ENCODE results near the gene PLCB4. TPM values are rescaled to one million over a fixed set of nuclear protein-coding genes. Genes with fewer than 3 reads are reported as not detected.

PLCB4 gene
- total RNA-seq, 1 experiment from 2014 or later: not detected

GRCh38 chr20:9110916-9111432 lies 42.1 kb downstream of the PLCB4 start:
- Histone ChIP-seq H3K9me3 (ENCODE audit: low read length) (no peaks in the 10 kb centered on the region; the same call in 1 of the 2 replicates), H3K4me1 (ENCODE audit: low read length) (no peaks in the 10 kb centered on the region), H3K9me2 (replicated peaks; ENCODE audit: insufficient read depth, low read length) (no peaks in the 10 kb centered on the region; the same call in 1 of the 2 replicates), H3K27ac (ENCODE audit: low read length) (no peak overlapping the region), H4K20me1 (ENCODE audit: insufficient read depth, low read depth, low read length) (no peaks in the 10 kb centered on the region), H3K36me3 (ENCODE audit: insufficient read depth, low read length) (no peaks in the 10 kb centered on the region), H3K4me2 (ENCODE audit: low read depth, low read length, poor library complexity, severe bottlenecking) (no peak overlapping the region), H3K27me3 (ENCODE audit: low read length) (no peaks in the 10 kb centered on the region), H3K79me2 (ENCODE audit: low read length) (no peaks in the 10 kb centered on the region), H3K4me3 (ENCODE audit: low read length) (no peak overlapping the region), H3K9ac (ENCODE audit: low read length) (no peak overlapping the region), H2AFZ (ENCODE audit: low read length) (no peak overlapping the region)
- no peak for DNase-seq

- Histone ChIP-seq H3K36me3 (ENCODE audit: insufficient read depth, low read length) (no peaks in the 10 kb centered on the region), H3K27me3 (ENCODE audit: low read length) (no peaks in the 10 kb centered on the region), H3K4me2 (ENCODE audit: low read depth, low read length, poor library complexity, severe bottlenecking) (no peak overlapping the region), H3K79me2 (ENCODE audit: low read length) (no peaks in the 10 kb centered on the region), H3K9me3 (ENCODE audit: low read length) (peaks cover 3% of the 10 kb centered on the region; the same call in 1 of the 2 replicates), H3K9me2 (replicated peaks; ENCODE audit: insufficient read depth, low read length) (no peaks in the 10 kb centered on the region; the same call in 1 of the 2 replicates), H3K9ac (ENCODE audit: low read length) (no peak overlapping the region), H3K27ac (ENCODE audit: low read length) (no peak overlapping the region), H2AFZ (ENCODE audit: low read length) (no peak overlapping the region), H4K20me1 (ENCODE audit: insufficient read depth, low read depth, low read length) (no peaks in the 10 kb centered on the region), H3K4me1 (ENCODE audit: low read length) (no peaks in the 10 kb centered on the region), H3K4me3 (ENCODE audit: low read length) (no peak overlapping the region)
- no peak for DNase-seq
Observed at GRCh38 chr20:9112541-9113515, 43.9 kb downstream of the PLCB4 start.

- Histone ChIP-seq H3K9ac (ENCODE audit: low read length) (no peak overlapping the region), H3K36me3 (ENCODE audit: insufficient read depth, low read length) (no peaks in the 10 kb centered on the region), H2AFZ (ENCODE audit: low read length) (no peak overlapping the region), H3K9me2 (replicated peaks; ENCODE audit: insufficient read depth, low read length) (no peaks in the 10 kb centered on the region; the same call in 1 of the 2 replicates), H4K20me1 (ENCODE audit: insufficient read depth, low read depth, low read length) (no peaks in the 10 kb centered on the region), H3K79me2 (ENCODE audit: low read length) (no peaks in the 10 kb centered on the region), H3K9me3 (ENCODE audit: low read length) (peaks cover 3% of the 10 kb centered on the region; the same call in 1 of the 2 replicates), H3K4me1 (ENCODE audit: low read length) (no peaks in the 10 kb centered on the region), H3K4me3 (ENCODE audit: low read length) (no peak overlapping the region), H3K4me2 (ENCODE audit: low read depth, low read length, poor library complexity, severe bottlenecking) (no peak overlapping the region), H3K27ac (ENCODE audit: low read length) (no peak overlapping the region), H3K27me3 (ENCODE audit: low read length) (no peaks in the 10 kb centered on the region)
- no peak for DNase-seq
Observed at GRCh38 chr20:9114709-9115108, 45.8 kb downstream of the PLCB4 start.

GRCh38 chr20:9117548-9117947 lies 48.7 kb downstream of the PLCB4 start:
- H3K4me1 ChIP-seq (ENCODE audit: low read length): no peaks in the 10 kb centered on the region
- no peaks in the 10 kb centered on the region for H4K20me1 ChIP-seq (ENCODE audit: insufficient read depth, low read depth, low read length)
- no peaks in the 10 kb centered on the region for H3K9me2 ChIP-seq (replicated peaks; ENCODE audit: insufficient read depth, low read length)
- H3K4me3 ChIP-seq (ENCODE audit: low read length): no peak overlapping the region
- H3K36me3 ChIP-seq (ENCODE audit: insufficient read depth, low read length): no peaks in the 10 kb centered on the region
- H3K27ac ChIP-seq (ENCODE audit: low read length): no peak overlapping the region
- no peak overlapping the region for H3K9ac ChIP-seq (ENCODE audit: low read length)
- H2AFZ ChIP-seq (ENCODE audit: low read length): no peak overlapping the region
- peaks cover 6% of the 10 kb centered on the region; the same call in 1 of the 2 replicates for H3K9me3 ChIP-seq (ENCODE audit: low read length)
- H3K79me2 ChIP-seq (ENCODE audit: low read length): no peaks in the 10 kb centered on the region
- H3K4me2 ChIP-seq (ENCODE audit: low read depth, low read length, poor library complexity, severe bottlenecking): no peak overlapping the region
- H3K27me3 ChIP-seq (ENCODE audit: low read length): no peaks in the 10 kb centered on the region
- no peak for DNase-seq

GRCh38 chr20:9119776-9120175 lies 50.9 kb downstream of the PLCB4 start:
- no peak overlapping the region for H3K4me2 ChIP-seq (ENCODE audit: low read depth, low read length, poor library complexity, severe bottlenecking)
- H3K9ac ChIP-seq (ENCODE audit: low read length): no peak overlapping the region
- no peak overlapping the region for H3K27ac ChIP-seq (ENCODE audit: low read length)
- H3K9me2 ChIP-seq (replicated peaks; ENCODE audit: insufficient read depth, low read length): no peaks in the 10 kb centered on the region
- peaks cover 6% of the 10 kb centered on the region; the same call in 1 of the 2 replicates for H3K9me3 ChIP-seq (ENCODE audit: low read length)
- no peaks in the 10 kb centered on the region for H3K27me3 ChIP-seq (ENCODE audit: low read length)
- H2AFZ ChIP-seq (ENCODE audit: low read length): no peak overlapping the region
- no peaks in the 10 kb centered on the region for H3K36me3 ChIP-seq (ENCODE audit: insufficient read depth, low read length)
- no peak for DNase-seq
- no peaks in the 10 kb centered on the region for H3K79me2 ChIP-seq (ENCODE audit: low read length)
- no peaks in the 10 kb centered on the region for H3K4me1 ChIP-seq (ENCODE audit: low read length)
- no peaks in the 10 kb centered on the region for H4K20me1 ChIP-seq (ENCODE audit: insufficient read depth, low read depth, low read length)
- no peak overlapping the region for H3K4me3 ChIP-seq (ENCODE audit: low read length)

GRCh38 chr20:9121211-9121610 lies 52.3 kb downstream of the PLCB4 start:
- Histone ChIP-seq H3K9me2 (replicated peaks; ENCODE audit: insufficient read depth, low read length) (no peaks in the 10 kb centered on the region), H3K27ac (ENCODE audit: low read length) (no peak overlapping the region), H3K36me3 (ENCODE audit: insufficient read depth, low read length) (no peaks in the 10 kb centered on the region), H3K9me3 (ENCODE audit: low read length) (peaks cover 6% of the 10 kb centered on the region; the same call in 1 of the 2 replicates), H3K27me3 (ENCODE audit: low read length) (no peaks in the 10 kb centered on the region), H3K4me2 (ENCODE audit: low read depth, low read length, poor library complexity, severe bottlenecking) (no peak overlapping the region), H2AFZ (ENCODE audit: low read length) (no peak overlapping the region), H3K4me1 (ENCODE audit: low read length) (no peaks in the 10 kb centered on the region), H3K4me3 (ENCODE audit: low read length) (no peak overlapping the region), H4K20me1 (ENCODE audit: insufficient read depth, low read depth, low read length) (no peaks in the 10 kb centered on the region), H3K9ac (ENCODE audit: low read length) (no peak overlapping the region), H3K79me2 (ENCODE audit: low read length) (no peaks in the 10 kb centered on the region)
- DNase-seq: no peak

- no peak overlapping the region for H3K4me3 ChIP-seq (ENCODE audit: low read length)
- no peak overlapping the region for H3K27ac ChIP-seq (ENCODE audit: low read length)
- H3K4me2 ChIP-seq (ENCODE audit: low read depth, low read length, poor library complexity, severe bottlenecking): no peak overlapping the region
- no peaks in the 10 kb centered on the region for H3K27me3 ChIP-seq (ENCODE audit: low read length)
- no peak overlapping the region for H3K9ac ChIP-seq (ENCODE audit: low read length)
- no peaks in the 10 kb centered on the region for H4K20me1 ChIP-seq (ENCODE audit: insufficient read depth, low read depth, low read length)
- no peaks in the 10 kb centered on the region for H3K9me2 ChIP-seq (replicated peaks; ENCODE audit: insufficient read depth, low read length)
- no peak for DNase-seq
- H3K79me2 ChIP-seq (ENCODE audit: low read length): no peaks in the 10 kb centered on the region
- no peaks in the 10 kb centered on the region for H3K4me1 ChIP-seq (ENCODE audit: low read length)
- H3K36me3 ChIP-seq (ENCODE audit: insufficient read depth, low read length): no peaks in the 10 kb centered on the region
- 0 out of 2 replicates have a peak, but pooled peaks cover 4% of the 10 kb centered on the region for H3K9me3 ChIP-seq (ENCODE audit: low read length)
- H2AFZ ChIP-seq (ENCODE audit: low read length): no peak overlapping the region
Observed at GRCh38 chr20:9122571-9122970, 53.7 kb downstream of the PLCB4 start.

- no peak overlapping the region for H2AFZ ChIP-seq (ENCODE audit: low read length)
- H3K9me2 ChIP-seq (replicated peaks; ENCODE audit: insufficient read depth, low read length): no peaks in the 10 kb centered on the region
- no peak overlapping the region for H3K4me3 ChIP-seq (ENCODE audit: low read length)
- H3K27ac ChIP-seq (ENCODE audit: low read length): no peak overlapping the region
- H3K4me1 ChIP-seq (ENCODE audit: low read length): no peaks in the 10 kb centered on the region
- no peak overlapping the region for H3K4me2 ChIP-seq (ENCODE audit: low read depth, low read length, poor library complexity, severe bottlenecking)
- H3K36me3 ChIP-seq (ENCODE audit: insufficient read depth, low read length): no peaks in the 10 kb centered on the region
- no peaks in the 10 kb centered on the region for H3K79me2 ChIP-seq (ENCODE audit: low read length)
- no peaks in the 10 kb centered on the region for H4K20me1 ChIP-seq (ENCODE audit: insufficient read depth, low read depth, low read length)
- DNase-seq: no peak
- peaks cover 6% of the 10 kb centered on the region; the same call in 1 of the 2 replicates for H3K9me3 ChIP-seq (ENCODE audit: low read length)
- no peaks in the 10 kb centered on the region for H3K27me3 ChIP-seq (ENCODE audit: low read length)
- H3K9ac ChIP-seq (ENCODE audit: low read length): no peak overlapping the region
Observed at GRCh38 chr20:9126527-9126926, 57.6 kb downstream of the PLCB4 start.

Data from Karpas-422 (cell line).